Hypothalamus (tissue), 51 donors: Measurements from ENCODE around the gene PKM.
A peak's percentile ranks its signal among the peaks of the same experiment; 100 is the strongest.

Experiments used
- DNase-seq, 51 donors: peaks; one replicate each; lab custom pipeline; 2025; lab: John Stamatoyannopoulos, UW

PKM gene

GRCh38 chr15:72161361-72162132 lies 69.4 kb downstream of the PKM start:
- peak in 12 of 51 donors; percentile 11 to 68 (median 24) for DNase-seq

GRCh38 chr15:72160696-72161245 lies 70.2 kb downstream of the PKM start:
- no peak for DNase-seq

GRCh38 chr15:72156928-72157327 lies 74.1 kb downstream of the PKM start:
- no peak for DNase-seq

- peak in 50 of 51 donors; percentile 28 to 92 (median 72) for DNase-seq
Measured at GRCh38 chr15:72155635-72156616, 75.1 kb downstream of the PKM start.

- peak in 39 of 51 donors; percentile 20 to 77 (median 52) for DNase-seq
Measured at GRCh38 chr15:72155003-72155621, 75.9 kb downstream of the PKM start.

GRCh38 chr15:72154316-72154715 lies 76.7 kb downstream of the PKM start:
- DNase-seq, result no peak

- no peak for DNase-seq
Measured at GRCh38 chr15:72153269-72154000, 77.6 kb downstream of the PKM start.
